ENCODE results near the gene PID1. TPM values are rescaled to one million over a fixed set of nuclear protein-coding genes. Genes with fewer than 3 reads are reported as not detected.

Gene PID1
- total and polyA plus RNA-seq, 7 donors: 19.7 to 83.6 (median 67.3) TPM

DNA sequence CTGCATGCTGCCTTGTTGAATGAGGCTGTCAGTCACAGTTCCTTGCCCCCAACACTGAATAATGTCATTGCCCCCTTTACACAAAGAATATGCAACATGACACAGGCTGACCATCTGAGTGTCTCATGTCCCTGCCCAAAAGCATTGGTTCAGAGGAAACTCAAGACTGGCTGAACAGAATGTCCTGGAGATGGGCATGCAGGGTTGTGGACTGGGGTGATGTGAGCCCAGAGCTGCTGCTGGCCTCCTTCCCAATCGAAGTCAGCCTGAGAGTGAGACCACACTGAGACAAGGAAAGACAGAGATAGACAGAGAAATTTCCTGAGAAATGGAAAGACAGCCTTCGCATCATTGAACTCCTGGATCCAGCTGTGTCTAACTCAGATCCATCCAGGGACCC is 110.1 kb downstream of the PID1 start:
- WGBS, 2 donors: 62 to 78% methylated on average over 2 of the region's 2 CpGs
- TF ChIP-seq POLR2A (IDR thresholded peaks at IDR 0.05): no peak
- TF ChIP-seq, protein P1, sequence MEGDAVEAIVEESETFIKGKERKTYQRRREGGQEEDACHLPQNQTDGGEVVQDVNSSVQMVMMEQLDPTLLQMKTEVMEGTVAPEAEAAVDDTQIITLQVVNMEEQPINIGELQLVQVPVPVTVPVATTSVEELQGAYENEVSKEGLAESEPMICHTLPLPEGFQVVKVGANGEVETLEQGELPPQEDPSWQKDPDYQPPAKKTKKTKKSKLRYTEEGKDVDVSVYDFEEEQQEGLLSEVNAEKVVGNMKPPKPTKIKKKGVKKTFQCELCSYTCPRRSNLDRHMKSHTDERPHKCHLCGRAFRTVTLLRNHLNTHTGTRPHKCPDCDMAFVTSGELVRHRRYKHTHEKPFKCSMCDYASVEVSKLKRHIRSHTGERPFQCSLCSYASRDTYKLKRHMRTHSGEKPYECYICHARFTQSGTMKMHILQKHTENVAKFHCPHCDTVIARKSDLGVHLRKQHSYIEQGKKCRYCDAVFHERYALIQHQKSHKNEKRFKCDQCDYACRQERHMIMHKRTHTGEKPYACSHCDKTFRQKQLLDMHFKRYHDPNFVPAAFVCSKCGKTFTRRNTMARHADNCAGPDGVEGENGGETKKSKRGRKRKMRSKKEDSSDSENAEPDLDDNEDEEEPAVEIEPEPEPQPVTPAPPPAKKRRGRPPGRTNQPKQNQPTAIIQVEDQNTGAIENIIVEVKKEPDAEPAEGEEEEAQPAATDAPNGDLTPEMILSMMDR (IDR thresholded peaks at IDR 0.05): no peak
- no peak for TF ChIP-seq POLR2AphosphoS5 (IDR thresholded peaks at IDR 0.05)
- TF ChIP-seq EP300 (IDR thresholded peaks at IDR 0.05): no peak
- no peak for DNase-seq

DNA sequence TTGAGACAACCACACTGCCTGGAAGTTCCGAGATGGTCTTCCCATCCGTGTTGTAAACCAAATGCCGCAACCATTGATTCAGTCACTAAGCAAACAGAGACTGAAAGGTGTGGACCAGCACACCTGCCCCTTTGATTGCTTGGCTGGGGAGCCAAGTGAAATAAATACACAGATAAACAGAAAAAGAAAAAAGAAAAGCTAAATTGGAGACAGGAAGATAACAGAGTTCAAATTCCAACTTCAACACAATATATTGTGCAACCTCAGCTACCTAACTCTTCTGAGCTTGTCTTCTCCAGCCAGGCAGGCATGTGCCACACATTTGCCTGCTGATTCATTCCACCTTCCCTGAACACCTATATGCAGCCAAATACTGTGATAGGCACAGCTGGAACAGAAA is 110.9 kb downstream of the PID1 start:
- H3K4me1 ChIP-seq: peaks cover 0 to 5% (median 0%) of the 10 kb centered on the region in 4 donors
- H3K27me3 ChIP-seq: no peaks in the 10 kb centered on the region
- DNase-seq: no peak
- intact Hi-C loops (cut with DNase I): no loop called here
- no peaks in the 10 kb centered on the region for H3K9me3 ChIP-seq
- 27 to 75% methylated on average over 3 of the region's 3 CpGs for WGBS, 2 donors
- H3K4me3 ChIP-seq: no peak overlapping the region
- TF ChIP-seq EP300 (IDR thresholded peaks at IDR 0.05): no peak
- no peak for TF ChIP-seq POLR2A (IDR thresholded peaks at IDR 0.05)
- TF ChIP-seq, protein P1 (IDR thresholded peaks at IDR 0.05): no peak
- TF ChIP-seq POLR2AphosphoS5 (IDR thresholded peaks at IDR 0.05): no peak
- no peak overlapping the region for H3K27ac ChIP-seq
- no peaks in the 10 kb centered on the region for H3K36me3 ChIP-seq

More for the DNA sequence above, 110.1 kb downstream of the PID1 start:
- no peaks in the 10 kb centered on the region for H3K36me3 ChIP-seq
- no peaks in the 10 kb centered on the region for H3K27me3 ChIP-seq
- no peak overlapping the region for H3K4me3 ChIP-seq
- intact Hi-C loops (cut with DNase I): no loop called here
- no peaks in the 10 kb centered on the region for H3K9me3 ChIP-seq
- peaks cover 0 to 5% (median 0%) of the 10 kb centered on the region in 4 donors for H3K4me1 ChIP-seq
- no peak overlapping the region for H3K27ac ChIP-seq

DNA sequence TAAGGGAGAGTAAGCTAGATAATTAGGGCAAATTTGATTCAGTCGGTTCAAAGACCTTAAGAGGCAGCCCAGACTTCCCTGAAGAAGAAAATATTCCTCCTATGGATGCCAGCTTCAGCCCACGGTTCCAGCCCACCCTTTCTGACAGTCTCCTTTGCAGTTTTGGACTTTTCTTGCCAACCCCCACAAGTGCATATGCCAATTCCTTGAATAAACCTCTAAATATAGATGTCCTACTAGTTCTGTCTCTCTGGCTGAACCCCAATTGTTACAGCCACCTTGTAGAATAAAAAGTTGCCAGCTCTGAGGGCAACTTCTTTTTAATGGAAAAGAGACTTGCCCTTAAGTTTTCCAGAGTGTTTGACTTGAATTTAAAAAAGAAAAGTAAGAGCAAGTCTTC is 111.7 kb downstream of the PID1 start:
- WGBS, 2 donors: 64 to 72% methylated on average over 2 of the region's 2 CpGs
- no peak for DNase-seq
- no peak overlapping the region for H3K4me3 ChIP-seq
- no peaks in the 10 kb centered on the region for H3K9me3 ChIP-seq
- no peak for TF ChIP-seq EP300 (IDR thresholded peaks at IDR 0.05)
- no peak for TF ChIP-seq POLR2AphosphoS5 (IDR thresholded peaks at IDR 0.05)
- TF ChIP-seq POLR2A (IDR thresholded peaks at IDR 0.05): no peak
- TF ChIP-seq, protein P1 (IDR thresholded peaks at IDR 0.05): no peak
- peaks cover 0 to 5% (median 0%) of the 10 kb centered on the region in 4 donors for H3K4me1 ChIP-seq
- no peak overlapping the region for H3K27ac ChIP-seq
- no peaks in the 10 kb centered on the region for H3K27me3 ChIP-seq
- intact Hi-C loops (cut with DNase I): no loop called here
- H3K36me3 ChIP-seq: no peaks in the 10 kb centered on the region

DNA sequence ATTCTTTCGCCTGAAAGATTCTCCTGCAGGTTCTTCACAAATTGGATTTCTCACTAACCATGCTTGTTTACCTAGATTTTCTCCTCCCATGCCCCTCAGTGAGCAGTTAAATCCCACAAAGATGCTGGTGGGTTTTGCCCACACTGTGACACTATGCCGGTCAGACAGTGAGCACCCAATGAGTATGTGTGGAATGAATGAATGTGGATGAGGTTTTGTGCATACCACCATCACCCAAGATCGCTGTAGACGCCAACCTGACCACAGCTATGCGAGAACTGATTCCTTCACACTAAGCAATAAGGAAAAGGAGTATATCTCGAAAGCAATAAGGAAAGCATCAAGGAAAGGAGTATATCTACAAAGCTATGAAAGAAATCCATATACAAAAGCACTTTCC is 116.7 kb downstream of the PID1 start:
- intact Hi-C loops (cut with DNase I): no loop called here
- WGBS, 2 donors: 34 to 73% methylated on average over 6 of the region's 6 CpGs
- Histone ChIP-seq H3K27me3 (no peaks in the 10 kb centered on the region), H3K36me3 (no peaks in the 10 kb centered on the region), H3K4me1 (no peaks in the 10 kb centered on the region), H3K4me3 (no peak overlapping the region), H3K9me3 (no peaks in the 10 kb centered on the region), H3K27ac (no peak overlapping the region)
- DNase-seq: no peak
- no peak for TF ChIP-seq EP300 (IDR thresholded peaks at IDR 0.05)
- no peak for TF ChIP-seq POLR2A (IDR thresholded peaks at IDR 0.05)
- TF ChIP-seq, protein P1 (IDR thresholded peaks at IDR 0.05): no peak
- no peak for TF ChIP-seq POLR2AphosphoS5 (IDR thresholded peaks at IDR 0.05)

DNA sequence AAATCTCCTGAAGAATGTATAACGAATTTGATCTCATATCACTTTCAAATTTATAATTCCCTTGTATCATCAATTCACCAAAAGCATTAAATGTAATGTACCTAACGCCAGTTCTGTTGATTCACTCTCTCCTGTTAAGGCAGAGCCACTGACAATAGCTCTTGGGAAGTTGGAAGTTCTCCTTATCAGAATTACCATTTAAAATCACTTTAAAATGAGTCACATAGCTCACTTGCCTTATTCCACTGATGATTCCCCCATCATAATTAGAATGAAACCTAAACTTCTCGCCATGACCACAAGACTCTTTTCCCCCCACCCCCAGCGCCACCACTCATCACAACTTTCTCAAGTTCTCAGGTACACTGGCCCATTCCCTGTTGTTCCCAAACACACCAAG is 117.1 kb downstream of the PID1 start:
- H3K4me1 ChIP-seq: no peaks in the 10 kb centered on the region
- intact Hi-C loops (cut with DNase I): no loop called here
- DNase-seq: no peak
- 61 to 76% methylated on average over 4 of the region's 4 CpGs for WGBS, 2 donors
- no peak overlapping the region for H3K4me3 ChIP-seq
- no peaks in the 10 kb centered on the region for H3K36me3 ChIP-seq
- H3K27ac ChIP-seq: no peak overlapping the region
- TF ChIP-seq POLR2A (IDR thresholded peaks at IDR 0.05) (no peak), EP300 (IDR thresholded peaks at IDR 0.05) (no peak), POLR2AphosphoS5 (IDR thresholded peaks at IDR 0.05) (no peak)
- TF ChIP-seq, protein P1 (IDR thresholded peaks at IDR 0.05): no peak
- no peaks in the 10 kb centered on the region for H3K27me3 ChIP-seq
- no peaks in the 10 kb centered on the region for H3K9me3 ChIP-seq

All from sigmoid colon (tissue), 7 donors.